DND-41 (cell line): ENCODE results near the gene FAM240B.

Source experiments
- CTCF ChIP-seq: IDR thresholded peaks from 2 replicates; pipeline ENCODE4 v1.5.1; 2012; ENCODE audit warnings: borderline replicate concordance, low read length, moderate library complexity, mild to moderate bottlenecking; ENCODE audit not compliant: poor library complexity, severe bottlenecking; ENCODE audit errors: extremely low read depth
- EZH2 ChIP-seq: IDR thresholded peaks from 3 replicates; pipeline ENCODE4 v1.6.1; 2012; ENCODE audit warnings: borderline replicate concordance, low read depth, mild to moderate bottlenecking, moderate library complexity, low read length, inconsistent platforms; ENCODE audit not compliant: severe bottlenecking

DNA sequence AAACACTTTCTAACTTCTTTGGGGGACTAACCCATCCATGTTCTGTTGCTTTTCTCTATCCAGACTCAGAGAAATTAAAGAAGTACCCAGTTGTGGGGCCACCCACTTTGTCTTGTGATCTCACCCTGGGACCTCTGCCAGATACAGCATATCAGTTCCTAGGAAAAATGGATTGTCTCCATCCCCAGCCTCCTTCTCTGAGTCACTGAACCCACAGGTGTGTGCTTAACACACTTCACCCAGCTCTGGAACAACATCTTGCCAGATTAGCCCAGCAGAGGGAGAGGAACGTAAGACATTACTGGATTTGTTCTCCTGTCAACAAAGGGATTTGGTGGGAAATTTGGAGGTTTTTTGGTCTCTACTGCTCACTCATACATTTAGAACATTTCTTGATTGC is 19.2 kb downstream of the FAM240B start:
- TF ChIP-seq CTCF, result no peak
- no peak for TF ChIP-seq EZH2
